ENCODE data around the gene ZNF398. TPM values are rescaled to one million over a fixed set of nuclear protein-coding genes. Genes with fewer than 3 reads are reported as not detected.

Gene ZNF398
- total RNA-seq, 2 experiments from 2014 or later: 15.0 to 15.6 TPM

DNA sequence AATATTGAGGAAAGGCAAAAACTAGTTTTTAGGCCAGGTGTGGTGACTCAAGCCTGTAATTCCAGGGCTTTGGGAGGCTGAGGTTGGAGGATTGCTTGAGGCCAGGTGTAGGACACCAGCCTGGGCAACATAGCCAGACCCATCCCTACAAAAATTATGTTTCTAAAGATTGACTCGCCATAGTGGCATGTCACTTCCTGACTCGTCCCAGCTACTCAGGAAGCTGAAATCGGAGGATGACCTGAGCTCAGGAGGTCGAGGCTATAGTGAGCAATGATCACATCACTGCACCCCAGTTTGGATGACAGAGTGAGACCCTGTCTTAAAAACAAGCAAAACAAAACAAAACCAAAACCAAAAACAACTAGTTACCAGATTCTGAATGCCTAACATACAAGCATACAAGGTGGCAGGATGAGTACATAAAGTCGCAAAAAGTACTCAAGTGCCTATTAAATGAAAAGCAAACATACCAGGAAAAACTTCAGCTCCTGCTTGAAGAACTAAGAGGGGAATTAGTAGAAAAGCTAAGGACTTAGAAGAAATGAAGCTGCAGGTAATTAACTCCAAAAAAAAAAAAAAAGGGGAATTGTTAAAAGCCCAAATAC lies 14.1 kb downstream of the ZNF398 start:
- ATAC-seq (ENCODE audit: low read depth): no peak
- no peak for DNase-seq
- peak overlapping the region; percentile 44 for H3K27ac Mint-ChIP-seq
- no peaks in the 10 kb centered on the region for H3K27me3 Mint-ChIP-seq
- H3K9me3 Mint-ChIP-seq: peaks cover 2% of the 10 kb centered on the region
- POLR2A ChIA-PET: interaction anchor here (1.3 kb wide), 1 partner anchor 15 kb away, joined by 4 read pairs; the partner anchor contains the start of gene ZNF398
- no peak overlapping the region for H3K4me3 Mint-ChIP-seq
- H3K36me3 Mint-ChIP-seq: peaks cover 36% of the 10 kb centered on the region
- peaks cover 11% of the 10 kb centered on the region for H3K4me1 Mint-ChIP-seq

- H3K36me3 Mint-ChIP-seq: peaks cover 30% of the 10 kb centered on the region
- H3K4me1 Mint-ChIP-seq: peaks cover 4% of the 10 kb centered on the region
- no peaks in the 10 kb centered on the region for H3K27me3 Mint-ChIP-seq
- H3K27ac Mint-ChIP-seq: no peak overlapping the region
- POLR2A ChIA-PET: no interaction called here
- ATAC-seq (ENCODE audit: low read depth) (no peak), DNase-seq (no peak)
- H3K9me3 Mint-ChIP-seq: no peaks in the 10 kb centered on the region
- no peak overlapping the region for H3K4me3 Mint-ChIP-seq
These were observed 18.9 kb downstream of the ZNF398 start for GRCh38 chr7:149166142-149166541.

DNA sequence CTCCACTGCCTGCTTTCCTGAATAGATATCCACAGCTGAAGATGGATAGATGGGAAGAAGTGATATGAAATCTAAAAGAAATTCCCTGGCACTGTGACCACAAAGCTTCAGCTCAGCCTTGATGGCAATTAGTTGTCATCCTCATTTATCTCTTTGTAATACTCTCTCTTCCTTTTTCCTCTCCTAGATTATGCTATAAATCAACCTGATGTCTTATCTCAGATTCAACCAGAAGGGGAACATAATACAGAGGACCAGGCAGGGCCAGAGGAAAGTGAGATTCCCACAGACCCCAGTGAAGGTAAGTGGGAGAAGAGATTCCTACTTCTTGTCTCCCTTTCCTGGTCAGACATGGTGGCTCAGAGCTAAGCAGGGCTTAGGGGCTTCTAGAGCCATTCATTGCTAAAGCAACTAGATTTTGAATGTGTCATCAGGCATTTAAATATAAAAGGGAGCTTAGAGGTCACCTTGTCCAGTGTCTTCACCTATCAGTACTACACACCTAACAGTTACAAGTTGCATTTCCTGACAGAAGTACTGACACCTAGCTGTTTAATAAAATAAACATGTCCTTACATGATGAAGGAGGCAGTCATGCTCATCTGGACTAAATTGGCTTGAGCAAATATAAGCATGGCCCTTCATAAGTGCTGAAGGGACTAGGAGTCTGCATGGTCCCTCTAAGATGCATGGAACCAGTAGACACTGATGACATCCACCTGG lies 19.5 kb downstream of the ZNF398 start:
- ATAC-seq (ENCODE audit: low read depth) (no peak), DNase-seq (no peak)
- POLR2A ChIA-PET: no interaction called here
- Mint-ChIP-seq H3K27ac (no peak overlapping the region), H3K36me3 (peaks cover 25% of the 10 kb centered on the region), H3K27me3 (no peaks in the 10 kb centered on the region), H3K4me1 (no peaks in the 10 kb centered on the region), H3K4me3 (no peak overlapping the region), H3K9me3 (no peaks in the 10 kb centered on the region)

DNA sequence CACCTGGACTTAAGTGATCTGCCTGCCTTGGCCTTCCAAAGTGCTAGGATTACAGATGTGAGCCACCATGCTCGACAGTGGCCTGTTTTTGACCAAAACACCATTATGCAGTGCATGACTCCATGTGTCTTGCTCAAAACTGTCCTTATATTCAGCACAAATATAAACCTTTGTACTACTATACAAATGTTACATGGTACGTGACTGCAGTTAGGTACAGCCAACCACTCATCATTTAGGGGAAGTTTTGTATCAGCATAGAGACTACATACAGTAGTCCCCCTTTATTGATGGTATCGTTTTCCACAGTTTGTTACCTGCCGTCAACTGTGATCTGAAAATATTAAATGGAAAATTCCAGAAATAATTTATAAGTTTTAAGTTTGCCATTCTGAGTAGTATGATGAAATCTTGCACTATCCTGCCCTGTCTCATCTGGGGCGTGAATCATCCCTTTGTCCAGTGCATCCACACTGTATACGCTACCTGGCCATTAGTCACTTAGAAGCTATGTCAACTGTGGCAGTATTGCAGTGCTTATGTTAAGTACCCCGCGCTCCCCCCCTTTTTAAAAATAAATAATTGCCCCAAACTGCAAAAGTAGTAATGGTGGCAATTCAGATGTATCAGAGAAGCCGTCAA lies 24.8 kb downstream of the ZNF398 start:
- Mint-ChIP-seq H3K27ac (peak overlapping the region; percentile 11), H3K27me3 (no peaks in the 10 kb centered on the region), H3K36me3 (peaks cover 19% of the 10 kb centered on the region), H3K9me3 (no peaks in the 10 kb centered on the region), H3K4me1 (peaks cover 8% of the 10 kb centered on the region), H3K4me3 (no peak overlapping the region)
- no peak for ATAC-seq (ENCODE audit: low read depth)
- POLR2A ChIA-PET: no interaction called here
- no peak for DNase-seq

DNA sequence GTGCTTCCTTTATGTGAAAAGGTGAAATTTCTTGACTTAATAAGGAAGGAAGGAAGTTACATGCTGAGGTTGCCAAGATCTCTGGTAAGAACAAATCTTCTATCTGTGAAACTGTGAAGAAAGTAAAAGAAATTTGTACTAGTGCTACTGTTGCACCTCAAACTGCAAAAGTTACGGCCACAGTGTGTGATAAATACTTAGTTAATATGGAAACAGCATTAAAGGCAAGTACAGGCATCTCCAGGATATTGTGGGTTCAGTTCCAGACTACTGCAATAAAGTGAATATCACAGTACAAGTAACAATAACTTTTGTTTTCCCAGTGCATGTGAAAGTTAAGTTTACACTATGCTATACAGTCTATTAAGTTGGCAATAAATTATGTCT lies 25.3 kb downstream of the ZNF398 start:
- ATAC-seq (ENCODE audit: low read depth) (no peak), DNase-seq (no peak)
- H3K4me3 Mint-ChIP-seq: no peak overlapping the region
- no peaks in the 10 kb centered on the region for H3K27me3 Mint-ChIP-seq
- H3K4me1 Mint-ChIP-seq: peaks cover 8% of the 10 kb centered on the region
- no peaks in the 10 kb centered on the region for H3K9me3 Mint-ChIP-seq
- POLR2A ChIA-PET: no interaction called here
- peaks cover 18% of the 10 kb centered on the region for H3K36me3 Mint-ChIP-seq
- peak overlapping the region; percentile 11 for H3K27ac Mint-ChIP-seq

GRCh38 chr7:149175150-149175549 lies 27.9 kb downstream of the ZNF398 start:
- Mint-ChIP-seq H3K9me3 (no peaks in the 10 kb centered on the region), H3K4me3 (no peak overlapping the region), H3K27ac (no peak overlapping the region), H3K27me3 (no peaks in the 10 kb centered on the region), H3K4me1 (peaks cover 8% of the 10 kb centered on the region), H3K36me3 (peaks cover 21% of the 10 kb centered on the region)
- no peak for DNase-seq
- ATAC-seq (ENCODE audit: low read depth): no peak
- POLR2A ChIA-PET: no interaction called here

GRCh38 chr7:149179241-149179640 lies 32.0 kb downstream of the ZNF398 start:
- Mint-ChIP-seq H3K36me3 (peaks cover 24% of the 10 kb centered on the region), H3K4me3 (no peak overlapping the region), H3K27me3 (no peaks in the 10 kb centered on the region), H3K9me3 (no peaks in the 10 kb centered on the region), H3K4me1 (peaks cover 4% of the 10 kb centered on the region), H3K27ac (no peak overlapping the region)
- no peak for DNase-seq
- POLR2A ChIA-PET: interaction anchor here (1.7 kb wide), 1 partner anchor 17 kb away, joined by 6 read pairs; the partner anchor contains the start of gene ZNF282
- no peak for ATAC-seq (ENCODE audit: low read depth)

DNA sequence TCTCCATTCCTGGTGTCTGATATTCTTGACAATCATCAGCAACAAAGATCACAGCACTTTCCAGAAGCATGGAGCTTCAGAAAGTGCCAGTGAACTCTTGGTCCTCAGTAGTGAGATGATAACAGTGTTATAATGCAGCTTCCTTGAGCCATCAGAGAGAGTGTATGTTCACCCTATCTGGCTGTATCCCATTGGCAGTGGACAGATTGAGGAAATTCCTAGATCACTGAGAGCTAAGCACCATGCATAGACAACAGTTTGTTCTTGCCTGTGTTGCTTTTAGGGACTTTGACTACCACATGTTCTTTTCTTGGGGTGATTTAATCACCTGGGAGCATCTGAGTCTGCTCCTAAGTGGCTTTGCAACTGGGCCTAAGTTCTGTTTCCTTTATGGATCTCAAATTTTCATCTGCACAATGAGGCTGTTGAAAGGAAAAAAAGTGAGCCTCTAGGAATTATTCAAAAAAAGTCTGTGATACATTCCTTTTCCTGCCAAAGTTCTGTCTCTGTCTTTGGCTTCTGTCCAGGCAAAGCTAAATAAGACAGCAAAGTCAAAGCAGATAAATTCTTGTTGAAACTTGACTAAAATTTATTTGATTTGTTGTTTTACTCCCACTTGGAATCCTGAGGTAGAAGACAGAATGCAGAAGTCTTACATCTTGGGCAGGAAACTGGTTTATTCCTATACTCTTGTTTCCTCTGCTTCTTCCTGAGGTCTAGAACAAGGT lies 33.6 kb downstream of the ZNF398 start:
- H3K4me3 Mint-ChIP-seq: no peak overlapping the region
- H3K36me3 Mint-ChIP-seq: peaks cover 24% of the 10 kb centered on the region
- H3K4me1 Mint-ChIP-seq: peaks cover 4% of the 10 kb centered on the region
- no peak overlapping the region for H3K27ac Mint-ChIP-seq
- POLR2A ChIA-PET: no interaction called here
- H3K9me3 Mint-ChIP-seq: no peaks in the 10 kb centered on the region
- no peak for DNase-seq
- no peaks in the 10 kb centered on the region for H3K27me3 Mint-ChIP-seq
- no peak for ATAC-seq (ENCODE audit: low read depth)

DNA sequence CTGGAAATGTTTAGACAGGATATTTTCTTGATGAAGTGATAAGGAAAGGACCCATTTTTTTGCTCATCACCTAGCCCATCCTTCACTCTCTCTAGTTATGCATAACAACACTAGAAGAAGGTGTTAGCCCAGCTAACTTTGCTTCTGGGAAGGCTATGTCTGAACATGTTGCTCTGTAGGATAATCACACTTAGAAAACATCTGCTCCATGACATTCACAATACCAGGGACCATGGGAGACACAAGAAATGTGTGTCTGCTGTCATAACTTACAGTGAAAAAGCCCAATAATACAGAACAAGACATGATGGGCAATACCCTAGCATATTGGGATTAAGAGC lies 34.2 kb downstream of the ZNF398 start:
- H3K36me3 Mint-ChIP-seq: peaks cover 22% of the 10 kb centered on the region
- H3K9me3 Mint-ChIP-seq: no peaks in the 10 kb centered on the region
- no peak for DNase-seq
- H3K4me3 Mint-ChIP-seq: no peak overlapping the region
- no peaks in the 10 kb centered on the region for H3K27me3 Mint-ChIP-seq
- ATAC-seq (ENCODE audit: low read depth): no peak
- H3K27ac Mint-ChIP-seq: no peak overlapping the region
- H3K4me1 Mint-ChIP-seq: peaks cover 4% of the 10 kb centered on the region
- POLR2A ChIA-PET: no interaction called here

- POLR2A ChIA-PET: interaction anchor here (1.3 kb wide), 1 partner anchor 11 kb away, joined by 3 read pairs; the partner anchor contains the start of gene ZNF282
- peaks cover 7% of the 10 kb centered on the region for H3K36me3 Mint-ChIP-seq
- no peaks in the 10 kb centered on the region for H3K9me3 Mint-ChIP-seq
- peaks cover under 1% of the 10 kb centered on the region for H3K27me3 Mint-ChIP-seq
- DNase-seq: no peak
- H3K4me1 Mint-ChIP-seq: peaks cover 2% of the 10 kb centered on the region
- H3K27ac Mint-ChIP-seq: no peak overlapping the region
- H3K4me3 Mint-ChIP-seq: no peak overlapping the region
- ATAC-seq (ENCODE audit: low read depth): no peak
These were observed 37.0 kb downstream of the ZNF398 start for GRCh38 chr7:149184274-149184673.

GRCh38 chr7:149188213-149188612 lies 41.0 kb downstream of the ZNF398 start:
- H3K4me3 Mint-ChIP-seq: no peak overlapping the region
- DNase-seq (no peak), ATAC-seq (ENCODE audit: low read depth) (no peak)
- no peak overlapping the region for H3K27ac Mint-ChIP-seq
- peaks cover 2% of the 10 kb centered on the region for H3K36me3 Mint-ChIP-seq
- H3K27me3 Mint-ChIP-seq: peaks cover 11% of the 10 kb centered on the region
- H3K4me1 Mint-ChIP-seq: peaks cover 10% of the 10 kb centered on the region
- H3K9me3 Mint-ChIP-seq: no peaks in the 10 kb centered on the region
- POLR2A ChIA-PET: no interaction called here

DNA sequence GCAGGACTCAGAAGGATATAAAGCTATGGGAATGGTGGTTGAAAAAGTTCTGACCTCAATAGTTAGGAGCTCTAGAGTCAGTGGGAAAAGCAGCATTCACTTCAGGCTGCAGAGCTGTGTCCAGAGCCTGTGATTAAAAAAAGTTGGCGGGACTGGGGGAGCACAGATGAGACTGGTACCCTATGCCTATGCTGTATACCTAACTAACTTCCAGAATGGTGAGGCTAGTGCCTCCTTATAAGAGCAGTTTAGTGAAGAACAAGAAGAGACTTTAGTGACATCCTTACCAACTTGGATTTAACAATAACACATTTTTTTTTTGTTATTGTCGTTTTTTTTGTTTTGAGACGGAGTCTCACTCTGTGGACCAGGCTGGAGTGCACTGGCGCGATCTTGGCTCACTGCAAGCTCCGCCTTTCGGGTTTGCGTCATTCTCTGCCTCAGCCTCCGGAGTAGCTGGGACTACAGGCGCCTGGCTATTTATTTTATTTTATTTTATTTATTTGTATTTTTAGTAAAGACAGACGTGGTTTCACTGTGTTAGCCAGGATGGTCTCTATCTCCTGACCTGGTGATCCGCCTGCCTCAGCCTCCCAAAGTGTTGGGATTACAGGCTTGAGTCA lies 41.5 kb downstream of the ZNF398 start:
- Mint-ChIP-seq H3K36me3 (no peaks in the 10 kb centered on the region), H3K27me3 (peaks cover 13% of the 10 kb centered on the region), H3K9me3 (no peaks in the 10 kb centered on the region), H3K4me1 (peaks cover 9% of the 10 kb centered on the region), H3K27ac (no peak overlapping the region), H3K4me3 (no peak overlapping the region)
- ATAC-seq (ENCODE audit: low read depth) (no peak), DNase-seq (no peak)
- POLR2A ChIA-PET: no interaction called here

GRCh38 chr7:149191851-149192250 lies 44.6 kb downstream of the ZNF398 start:
- Mint-ChIP-seq H3K9me3 (no peaks in the 10 kb centered on the region), H3K27ac (no peak overlapping the region), H3K4me3 (peak overlapping the region; percentile 58), H3K27me3 (peaks cover 16% of the 10 kb centered on the region), H3K36me3 (no peaks in the 10 kb centered on the region), H3K4me1 (peaks cover 13% of the 10 kb centered on the region)
- POLR2A ChIA-PET: no interaction called here
- ATAC-seq (ENCODE audit: low read depth) (no peak), DNase-seq (no peak)

All from activated naive CD8-positive, alpha-beta T cell treated with anti-CD3 and anti-CD28 coated beads, Interleukin-2, amount 10 ng/mL, durations not matched to agents 7 days and 5 days (primary cell).